Measurements from ENCODE around the gene ROR2.

Gene ROR2

DNA sequence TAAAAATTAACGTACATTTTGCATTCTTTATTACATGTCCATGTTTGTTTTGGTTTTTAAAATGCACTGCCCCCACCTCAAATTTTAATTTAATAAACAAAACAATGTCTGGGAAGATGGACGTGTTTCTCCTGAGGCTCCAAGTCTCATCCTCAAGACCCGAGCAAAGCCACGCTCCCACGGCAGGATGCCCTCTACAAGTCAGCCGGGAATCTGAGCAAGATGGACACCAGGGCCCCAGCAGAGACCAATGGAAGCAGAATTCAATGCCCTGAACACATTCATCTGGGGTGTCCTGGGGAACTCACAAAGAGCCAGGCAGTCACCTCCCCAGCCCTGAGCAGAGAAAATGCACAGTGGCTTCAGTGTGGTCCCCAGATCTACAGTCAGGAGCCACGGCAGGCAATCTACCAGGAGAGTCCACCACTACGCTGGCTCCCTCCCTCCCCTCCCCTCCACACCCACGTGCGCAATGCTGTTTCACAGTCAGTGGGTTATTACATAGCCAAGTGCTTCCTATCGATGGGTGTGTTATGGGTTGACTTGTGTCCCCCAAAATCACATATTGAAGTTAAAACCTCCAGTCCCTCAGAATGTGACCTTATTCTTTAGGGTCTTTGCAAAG, 129.8 kb downstream of the ROR2 start:
- intact Hi-C loops (cut with micrococcal nuclease) = no loop called here
- Mint-ChIP-seq H3K9me3 (no peaks in the 10 kb centered on the region), H3K4me3 (no peak overlapping the region), H3K27me3 (peaks cover 6% of the 10 kb centered on the region), H3K36me3 (ENCODE audit: low read depth) (no peaks in the 10 kb centered on the region), H3K27ac (no peak overlapping the region), H3K4me1 (ENCODE audit: low read depth) (no peaks in the 10 kb centered on the region)

DNA sequence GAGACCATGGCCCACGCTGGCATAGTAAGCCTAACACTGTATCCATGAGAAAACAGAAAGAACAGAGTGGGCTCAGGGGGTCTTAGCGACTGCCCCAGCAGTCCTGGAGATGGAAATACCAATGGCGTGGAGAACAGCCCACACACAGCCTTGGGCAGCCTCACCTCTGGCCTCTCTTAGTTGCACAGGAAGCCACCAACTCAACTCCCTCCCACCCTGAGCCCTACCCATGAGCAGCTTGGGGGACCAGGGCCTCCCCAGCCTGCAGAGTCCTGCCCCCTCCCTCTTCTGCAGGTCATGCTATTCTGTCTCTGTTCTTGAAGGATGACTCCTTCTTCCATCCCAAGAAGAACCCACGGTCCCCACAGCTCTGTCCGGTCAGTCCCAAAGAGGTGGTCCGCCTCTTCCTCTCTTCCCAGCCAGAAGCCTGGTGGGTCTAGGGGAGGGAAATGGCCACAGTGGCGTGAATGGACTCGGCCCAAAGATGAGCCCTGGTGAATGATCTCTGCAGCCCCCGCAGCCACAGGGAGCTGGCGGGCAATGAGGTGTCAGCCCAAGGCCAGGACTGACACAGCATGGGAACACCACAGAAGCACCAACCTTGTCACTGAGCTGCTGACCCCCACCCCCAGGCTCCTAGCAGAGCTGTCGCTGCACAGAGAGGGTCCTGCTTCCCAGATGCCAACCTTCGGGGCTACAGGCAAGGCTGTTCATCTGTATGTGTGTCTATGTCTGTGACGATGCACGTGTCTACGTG, 131.2 kb downstream of the ROR2 start:
- intact Hi-C loops (cut with micrococcal nuclease) = no loop called here
- no peak overlapping the region for H3K27ac Mint-ChIP-seq
- peaks cover 4% of the 10 kb centered on the region for H3K4me1 Mint-ChIP-seq (ENCODE audit: low read depth)

GRCh38 chr9:91818225-91818585, 131.8 kb downstream of the ROR2 start:
- Mint-ChIP-seq H3K4me3 (no peak overlapping the region), H3K27me3 (peaks cover 4% of the 10 kb centered on the region), H3K9me3 (no peaks in the 10 kb centered on the region), H3K27ac (no peak overlapping the region), H3K4me1 (ENCODE audit: low read depth) (peaks cover 5% of the 10 kb centered on the region), H3K36me3 (ENCODE audit: low read depth) (no peaks in the 10 kb centered on the region)
- intact Hi-C loops (cut with micrococcal nuclease) = no loop called here

More for the DNA sequence above, 131.2 kb downstream of the ROR2 start:
- H3K27me3 Mint-ChIP-seq = peaks cover 4% of the 10 kb centered on the region
- no peaks in the 10 kb centered on the region for H3K9me3 Mint-ChIP-seq
- no peaks in the 10 kb centered on the region for H3K36me3 Mint-ChIP-seq (ENCODE audit: low read depth)
- no peak overlapping the region for H3K4me3 Mint-ChIP-seq

DNA sequence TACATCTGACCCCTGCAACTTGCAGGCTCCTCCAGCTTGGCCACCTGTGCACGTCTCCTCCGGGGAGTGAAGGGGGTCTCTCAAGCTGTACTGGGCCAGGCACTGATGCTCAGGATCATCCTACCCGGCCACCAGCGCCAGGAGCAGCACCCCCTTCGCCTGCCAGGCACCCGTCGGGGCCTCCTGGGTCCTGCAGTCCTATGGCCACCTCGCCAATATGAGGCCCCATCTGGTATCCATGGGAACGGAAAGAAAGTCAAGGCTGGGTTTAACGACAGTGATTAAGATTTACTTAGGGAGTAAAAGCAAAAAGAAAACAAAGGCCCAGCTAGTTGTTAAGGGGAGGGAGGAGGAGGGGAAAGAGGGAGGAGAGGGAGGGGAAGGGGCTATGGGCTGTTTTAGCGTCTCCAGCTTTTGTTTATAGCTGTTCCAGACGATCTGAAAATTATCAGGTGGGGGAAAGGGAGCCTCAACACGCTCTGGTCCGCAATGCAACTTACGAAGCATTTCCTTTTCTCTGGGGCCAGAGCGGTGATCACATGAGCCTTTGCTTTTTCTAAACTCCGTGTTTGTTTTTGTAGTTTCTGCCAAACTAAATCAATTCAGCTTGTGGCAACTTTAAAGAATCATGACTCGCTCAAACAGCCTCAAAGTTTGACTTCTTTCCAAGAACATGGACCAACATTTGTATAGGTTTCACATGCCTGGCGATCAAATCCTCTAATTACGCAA, 132.4 kb downstream of the ROR2 start:
- peaks cover 5% of the 10 kb centered on the region for H3K4me1 Mint-ChIP-seq (ENCODE audit: low read depth)
- H3K27ac Mint-ChIP-seq = no peak overlapping the region
- H3K27me3 Mint-ChIP-seq = peaks cover 4% of the 10 kb centered on the region
- no peak overlapping the region for H3K4me3 Mint-ChIP-seq
- H3K9me3 Mint-ChIP-seq = no peaks in the 10 kb centered on the region
- intact Hi-C loops (cut with micrococcal nuclease) = no loop called here
- H3K36me3 Mint-ChIP-seq (ENCODE audit: low read depth) = no peaks in the 10 kb centered on the region

GRCh38 chr9:91817106-91817492, 132.9 kb downstream of the ROR2 start:
- intact Hi-C loops (cut with micrococcal nuclease) = no loop called here
- H3K4me1 Mint-ChIP-seq (ENCODE audit: low read depth) = peaks cover 5% of the 10 kb centered on the region
- no peaks in the 10 kb centered on the region for H3K36me3 Mint-ChIP-seq (ENCODE audit: low read depth)
- H3K27me3 Mint-ChIP-seq = peaks cover 4% of the 10 kb centered on the region
- no peaks in the 10 kb centered on the region for H3K9me3 Mint-ChIP-seq
- H3K27ac Mint-ChIP-seq = no peak overlapping the region
- H3K4me3 Mint-ChIP-seq = no peak overlapping the region

DNA sequence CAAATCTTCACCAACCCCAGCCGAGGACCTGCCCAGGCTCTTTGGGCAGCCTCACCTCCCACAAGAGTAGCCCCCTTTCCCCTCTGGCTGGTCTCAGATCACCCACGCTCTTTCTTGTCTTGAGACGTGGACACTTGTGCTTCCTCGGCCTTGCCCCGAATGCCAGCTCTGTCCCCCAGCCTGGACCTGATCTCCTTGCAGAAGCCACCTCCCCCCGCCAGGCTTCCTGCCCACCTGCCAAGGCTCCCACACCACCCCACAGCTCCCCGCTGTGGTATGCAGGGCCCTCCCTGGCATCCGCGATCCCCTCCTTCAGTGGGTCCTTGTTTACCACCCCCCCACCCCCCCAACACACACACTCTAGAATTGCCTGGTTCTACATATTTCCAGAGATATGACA, 133.7 kb downstream of the ROR2 start:
- H3K27me3 Mint-ChIP-seq = peaks cover under 1% of the 10 kb centered on the region
- no peak overlapping the region for H3K4me3 Mint-ChIP-seq
- H3K36me3 Mint-ChIP-seq (ENCODE audit: low read depth) = no peaks in the 10 kb centered on the region
- peaks cover 5% of the 10 kb centered on the region for H3K4me1 Mint-ChIP-seq (ENCODE audit: low read depth)
- intact Hi-C loops (cut with micrococcal nuclease) = no loop called here
- H3K27ac Mint-ChIP-seq = no peak overlapping the region
- no peaks in the 10 kb centered on the region for H3K9me3 Mint-ChIP-seq

DNA sequence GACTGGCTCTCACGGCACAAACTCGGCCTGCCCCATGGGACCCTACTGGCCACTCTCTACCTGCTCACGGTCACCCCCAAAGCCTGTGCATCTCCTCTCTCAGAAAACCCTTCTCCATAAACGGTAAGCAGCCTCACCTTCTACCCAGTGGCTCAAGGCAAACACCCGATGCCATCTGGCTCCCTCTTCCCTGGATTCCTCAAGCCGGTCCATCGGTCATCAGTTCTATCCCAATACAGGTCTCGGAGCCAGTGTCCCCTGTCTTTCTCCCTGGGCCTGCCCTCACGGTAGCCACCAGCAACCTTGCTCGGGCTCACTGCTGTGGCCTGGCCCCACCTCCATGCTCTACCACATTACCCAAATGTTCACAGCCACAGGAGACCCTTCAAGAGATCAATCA, 134.1 kb downstream of the ROR2 start:
- Mint-ChIP-seq H3K27ac (no peak overlapping the region), H3K4me1 (ENCODE audit: low read depth) (peaks cover 5% of the 10 kb centered on the region), H3K9me3 (no peaks in the 10 kb centered on the region), H3K4me3 (no peak overlapping the region), H3K27me3 (no peaks in the 10 kb centered on the region), H3K36me3 (ENCODE audit: low read depth) (no peaks in the 10 kb centered on the region)
- intact Hi-C loops (cut with micrococcal nuclease) = no loop called here

DNA sequence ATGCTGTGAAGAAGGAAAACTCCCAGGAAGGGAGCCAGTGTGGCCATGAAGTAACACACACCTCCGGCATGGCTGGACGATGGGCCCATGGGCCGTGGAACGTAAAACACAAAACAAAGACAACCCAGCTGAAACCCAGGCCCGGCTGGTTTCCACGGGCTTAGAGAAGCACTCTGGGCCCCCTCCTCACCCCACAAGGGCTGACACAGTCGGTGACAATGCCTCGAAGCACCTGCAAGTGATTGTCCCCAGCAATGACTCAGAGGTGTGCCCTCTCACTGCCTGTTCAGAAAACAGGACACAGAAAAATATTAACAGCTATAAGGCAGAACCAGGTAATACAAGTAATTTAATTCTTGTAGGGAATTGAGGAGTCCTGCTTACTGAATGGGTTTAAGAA, 135.3 kb downstream of the ROR2 start:
- H3K27ac Mint-ChIP-seq = peak overlapping the region; percentile 25
- no peaks in the 10 kb centered on the region for H3K27me3 Mint-ChIP-seq
- H3K4me1 Mint-ChIP-seq (ENCODE audit: low read depth) = peaks cover 5% of the 10 kb centered on the region
- H3K9me3 Mint-ChIP-seq = no peaks in the 10 kb centered on the region
- no peaks in the 10 kb centered on the region for H3K36me3 Mint-ChIP-seq (ENCODE audit: low read depth)
- H3K4me3 Mint-ChIP-seq = no peak overlapping the region
- intact Hi-C loops (cut with micrococcal nuclease) = no loop called here

GRCh38 chr9:91814201-91814600, 135.8 kb downstream of the ROR2 start:
- H3K27me3 Mint-ChIP-seq = peaks cover 2% of the 10 kb centered on the region
- no peaks in the 10 kb centered on the region for H3K9me3 Mint-ChIP-seq
- peaks cover 8% of the 10 kb centered on the region for H3K4me1 Mint-ChIP-seq (ENCODE audit: low read depth)
- H3K27ac Mint-ChIP-seq = peak overlapping the region; percentile 25
- intact Hi-C loops (cut with micrococcal nuclease) = no loop called here
- H3K4me3 Mint-ChIP-seq = no peak overlapping the region
- H3K36me3 Mint-ChIP-seq (ENCODE audit: low read depth) = no peaks in the 10 kb centered on the region

- Mint-ChIP-seq H3K4me1 (ENCODE audit: low read depth) (peaks cover 13% of the 10 kb centered on the region), H3K36me3 (ENCODE audit: low read depth) (no peaks in the 10 kb centered on the region), H3K9me3 (no peaks in the 10 kb centered on the region), H3K27me3 (peaks cover 5% of the 10 kb centered on the region), H3K27ac (no peak overlapping the region), H3K4me3 (no peak overlapping the region)
- intact Hi-C loops (cut with micrococcal nuclease) = no loop called here
These were observed 136.7 kb downstream of the ROR2 start for GRCh38 chr9:91813176-91813795.

DNA sequence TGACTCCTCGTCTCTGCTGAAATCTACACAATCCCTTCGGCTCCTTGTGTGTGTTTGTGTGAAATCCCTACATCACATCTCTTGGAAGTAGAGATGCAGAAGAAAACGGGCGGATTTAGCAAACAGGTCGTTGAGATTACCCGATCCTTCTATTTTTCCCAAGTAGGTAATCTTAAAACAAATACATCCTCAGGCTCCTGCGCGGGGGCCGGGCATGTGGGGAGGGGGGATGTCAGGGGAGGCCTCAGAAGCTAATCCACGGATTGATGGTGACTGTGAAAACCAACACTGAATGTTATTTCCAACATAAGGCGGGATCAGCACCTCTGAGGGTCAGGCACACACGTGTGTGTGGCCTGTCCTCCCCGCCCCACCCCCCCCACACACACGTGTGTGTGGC, 137.8 kb downstream of the ROR2 start:
- Mint-ChIP-seq H3K27me3 (peaks cover 5% of the 10 kb centered on the region), H3K4me3 (no peak overlapping the region), H3K9me3 (no peaks in the 10 kb centered on the region), H3K36me3 (ENCODE audit: low read depth) (no peaks in the 10 kb centered on the region), H3K4me1 (ENCODE audit: low read depth) (peaks cover 22% of the 10 kb centered on the region), H3K27ac (no peak overlapping the region)
- intact Hi-C loops (cut with micrococcal nuclease) = no loop called here

DNA sequence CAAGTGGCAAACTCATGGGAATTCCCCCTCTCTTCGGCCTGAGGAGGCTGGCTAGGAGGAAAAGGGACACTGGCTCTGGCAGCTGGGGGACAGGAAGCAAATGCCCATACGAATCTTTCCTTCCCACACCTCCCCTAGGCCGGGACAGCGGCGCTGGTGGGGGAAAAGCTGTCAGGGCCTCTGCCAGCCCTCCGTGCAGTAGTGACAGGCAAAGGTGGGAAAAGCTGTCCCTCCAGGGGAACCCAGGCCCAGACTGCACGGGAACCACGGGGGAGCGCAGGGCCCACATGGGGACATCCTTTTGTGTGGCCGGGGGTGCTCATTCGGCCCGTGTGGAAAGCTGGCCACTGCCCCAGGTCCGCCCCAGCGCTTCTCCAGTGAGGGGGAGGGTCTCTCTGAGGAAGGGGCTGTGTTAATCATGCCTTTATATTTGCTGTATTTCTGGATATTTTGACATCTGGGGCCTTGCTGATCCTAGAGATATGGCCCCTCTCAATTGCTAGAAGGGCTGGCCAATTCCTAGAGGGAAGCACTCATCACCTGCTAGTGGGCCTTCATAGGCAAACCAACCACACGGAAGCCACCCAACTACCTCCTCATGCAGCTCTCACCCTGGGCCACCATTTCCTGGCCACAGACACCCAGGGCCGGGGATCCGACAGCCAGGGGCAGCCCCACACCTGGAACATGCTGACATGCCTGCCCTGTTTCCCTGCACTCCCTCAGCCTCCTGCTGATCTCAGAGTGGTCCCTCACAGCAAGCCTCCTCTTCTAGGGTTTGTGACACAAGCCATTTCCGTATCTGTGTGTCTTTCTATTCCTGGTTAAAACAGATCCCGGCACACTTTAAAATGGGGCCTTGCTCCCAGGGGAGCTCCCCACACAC, 138.8 kb downstream of the ROR2 start:
- H3K4me1 Mint-ChIP-seq (ENCODE audit: low read depth) = peaks cover 22% of the 10 kb centered on the region
- no peak overlapping the region for H3K4me3 Mint-ChIP-seq

GRCh38 chr9:91810286-91810905, 139.6 kb downstream of the ROR2 start:
- intact Hi-C loops (cut with micrococcal nuclease) = no loop called here
- H3K27me3 Mint-ChIP-seq = peaks cover 5% of the 10 kb centered on the region
- H3K36me3 Mint-ChIP-seq (ENCODE audit: low read depth) = no peaks in the 10 kb centered on the region
- no peak overlapping the region for H3K27ac Mint-ChIP-seq
- H3K4me3 Mint-ChIP-seq = no peak overlapping the region
- peaks cover 22% of the 10 kb centered on the region for H3K4me1 Mint-ChIP-seq (ENCODE audit: low read depth)
- H3K9me3 Mint-ChIP-seq = no peaks in the 10 kb centered on the region

More for the DNA sequence above, 138.8 kb downstream of the ROR2 start:
- peaks cover 5% of the 10 kb centered on the region for H3K27me3 Mint-ChIP-seq
- intact Hi-C loops (cut with micrococcal nuclease) = no loop called here
- no peaks in the 10 kb centered on the region for H3K36me3 Mint-ChIP-seq (ENCODE audit: low read depth)
- H3K9me3 Mint-ChIP-seq = no peaks in the 10 kb centered on the region
- peak overlapping the region; percentile 18 for H3K27ac Mint-ChIP-seq

Data from dendritic cell treated with granulocyte-macrophage colony-stimulating factor and Interleukin-4, amounts not matched to agents 40 ng/mL and 50 ng/mL, for 4 days (primary cell).